OCI-LY1 (cell line): Measurements from ENCODE around the gene TDRD10.

Experiments used
- H2AFZ ChIP-seq: fragments of 200-600 bp; sonication (generic), shearing (Covaris generic); 2 replicates; pipeline ENCODE4 v1.6.0; 2014; ENCODE audit warnings: antibody characterized with exemption, mild to moderate bottlenecking, low read length
- H3F3A ChIP-seq: fragments of 200-600 bp; sonication (generic), shearing (Covaris generic); 2 replicates; pipeline ENCODE4 v1.6.0; 2014; ENCODE audit warnings: mild to moderate bottlenecking, antibody characterized with exemption, low read length, moderate library complexity; ENCODE audit not compliant: insufficient read depth
- H3K27ac ChIP-seq: fragments of 200-600 bp; sonication (generic); 2 replicates; pipeline ENCODE4 v1.5.1; 2014; ENCODE audit warnings: low read length, mixed run types, mild to moderate bottlenecking, low read depth; ENCODE audit not compliant: poor library complexity, severe bottlenecking
- H3K27me3 ChIP-seq: fragments of 200-600 bp; sonication (generic); 2 replicates; pipeline ENCODE4 v1.6.0; 2014; ENCODE audit warnings: antibody characterized with exemption, mild to moderate bottlenecking, low read length, moderate library complexity; ENCODE audit not compliant: insufficient read depth
- H3K36me3 ChIP-seq: fragments of 200-600 bp; sonication (generic); 2 replicates; pipeline ENCODE4 v1.6.1; 2014; ENCODE audit warnings: mild to moderate bottlenecking, antibody characterized with exemption, low read length, moderate library complexity, mixed read lengths; ENCODE audit not compliant: insufficient read depth
- H3K4me1 ChIP-seq: fragments of 200-600 bp; sonication (generic); 2 replicates; pipeline ENCODE4 v1.5.1; 2014; ENCODE audit warnings: mild to moderate bottlenecking, low read length, moderate library complexity; ENCODE audit not compliant: insufficient read depth, severe bottlenecking
- H3K4me2 ChIP-seq: fragments of 200-600 bp; sonication (generic), shearing (Covaris generic); 2 replicates; pipeline ENCODE4 v1.6.1; 2014; ENCODE audit warnings: low read length
- H3K4me3 ChIP-seq: fragments of 200-600 bp; sonication (generic); 2 replicates; pipeline ENCODE4 v1.5.1; 2014; ENCODE audit warnings: low read length, low read depth, mild to moderate bottlenecking, mixed read lengths; ENCODE audit not compliant: poor library complexity, severe bottlenecking
- H3K79me2 ChIP-seq: fragments of 200-600 bp; shearing (Covaris generic); 2 replicates; pipeline ENCODE4 v1.6.1; 2016; ENCODE audit warnings: mixed run types, low read length, mixed read lengths; ENCODE audit not compliant: insufficient read depth
- H3K9ac ChIP-seq: fragments of 200-600 bp; sonication (generic), shearing (Covaris generic); 2 replicates; pipeline ENCODE4 v1.6.1; 2014; ENCODE audit warnings: mild to moderate bottlenecking, low read length, mixed read lengths
- H3K9me2 ChIP-seq: fragments of 200-600 bp; sonication (generic), shearing (Covaris generic); 2 replicates; pipeline ENCODE4 v1.6.1; 2014; ENCODE audit warnings: low read depth, mild to moderate bottlenecking, low read length, mixed read lengths
- H3K9me3 ChIP-seq: fragments of 200-600 bp; shearing (Covaris generic); 2 replicates; pipeline ENCODE4 v1.6.1; 2014; ENCODE audit warnings: low read length, mixed read lengths
- H4K20me1 ChIP-seq: fragments of 200-600 bp; sonication (generic), shearing (Covaris generic); 2 replicates; pipeline ENCODE4 v1.6.0; 2016; ENCODE audit warnings: mild to moderate bottlenecking, low read length; ENCODE audit not compliant: insufficient read depth
- EZH2 ChIP-seq: fragments of 200-600 bp; sonication (generic), shearing (Covaris generic); IDR thresholded peaks from 2 replicates; pipeline ENCODE4 v1.8.0; 2017; ENCODE audit warnings: borderline replicate concordance, mixed run types, mild to moderate bottlenecking, antibody characterized with exemption, low read length, moderate library complexity, mixed read lengths
- TF ChIP-seq, protein P1 (sequence below): fragments of 200-600 bp; sonication (generic), shearing (Covaris generic); IDR thresholded peaks from 2 replicates; pipeline ENCODE4 v1.5.1; 2017; ENCODE audit warnings: mild to moderate bottlenecking, antibody characterized with exemption, low read length, moderate library complexity, mixed read lengths

The TDRD10 gene

DNA sequence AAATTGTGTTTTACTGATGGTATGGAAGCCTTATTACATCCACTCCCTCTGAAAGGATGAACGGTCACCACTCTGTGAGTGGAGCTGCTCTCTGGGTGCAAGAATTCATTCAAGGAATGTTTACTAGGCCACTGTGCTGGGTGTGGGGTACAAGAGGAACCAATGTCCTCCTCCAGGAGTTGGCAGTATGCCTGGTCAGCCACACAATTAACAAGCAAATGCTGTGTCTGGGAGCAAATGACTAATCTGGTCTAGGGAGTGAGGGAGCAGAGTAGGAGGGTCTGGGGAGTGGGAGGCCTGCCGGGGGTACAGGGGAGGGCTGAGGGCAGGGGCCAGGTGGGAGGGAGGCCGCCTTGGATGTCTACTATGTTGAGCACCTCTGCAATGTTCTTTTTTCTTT is 27.2 kb upstream of the TDRD10 start:
- no peak overlapping the region for H3K4me3 ChIP-seq
- H3K27me3 ChIP-seq, result no peaks in the 10 kb centered on the region; the same call in 1 of the 2 replicates
- no peak overlapping the region for H3K4me2 ChIP-seq
- H3F3A ChIP-seq, result no peaks in the 10 kb centered on the region
- no peaks in the 10 kb centered on the region for H3K9me3 ChIP-seq
- TF ChIP-seq, protein P1, sequence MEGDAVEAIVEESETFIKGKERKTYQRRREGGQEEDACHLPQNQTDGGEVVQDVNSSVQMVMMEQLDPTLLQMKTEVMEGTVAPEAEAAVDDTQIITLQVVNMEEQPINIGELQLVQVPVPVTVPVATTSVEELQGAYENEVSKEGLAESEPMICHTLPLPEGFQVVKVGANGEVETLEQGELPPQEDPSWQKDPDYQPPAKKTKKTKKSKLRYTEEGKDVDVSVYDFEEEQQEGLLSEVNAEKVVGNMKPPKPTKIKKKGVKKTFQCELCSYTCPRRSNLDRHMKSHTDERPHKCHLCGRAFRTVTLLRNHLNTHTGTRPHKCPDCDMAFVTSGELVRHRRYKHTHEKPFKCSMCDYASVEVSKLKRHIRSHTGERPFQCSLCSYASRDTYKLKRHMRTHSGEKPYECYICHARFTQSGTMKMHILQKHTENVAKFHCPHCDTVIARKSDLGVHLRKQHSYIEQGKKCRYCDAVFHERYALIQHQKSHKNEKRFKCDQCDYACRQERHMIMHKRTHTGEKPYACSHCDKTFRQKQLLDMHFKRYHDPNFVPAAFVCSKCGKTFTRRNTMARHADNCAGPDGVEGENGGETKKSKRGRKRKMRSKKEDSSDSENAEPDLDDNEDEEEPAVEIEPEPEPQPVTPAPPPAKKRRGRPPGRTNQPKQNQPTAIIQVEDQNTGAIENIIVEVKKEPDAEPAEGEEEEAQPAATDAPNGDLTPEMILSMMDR, result no peak
- TF ChIP-seq EZH2, result no peak
- no peaks in the 10 kb centered on the region for H3K4me1 ChIP-seq
- H2AFZ ChIP-seq, result no peak overlapping the region
- H3K79me2 ChIP-seq, result no peaks in the 10 kb centered on the region
- no peaks in the 10 kb centered on the region for H4K20me1 ChIP-seq
- no peaks in the 10 kb centered on the region for H3K36me3 ChIP-seq
- no peaks in the 10 kb centered on the region for H3K9me2 ChIP-seq
- no peak overlapping the region for H3K9ac ChIP-seq
- no peak overlapping the region for H3K27ac ChIP-seq

DNA sequence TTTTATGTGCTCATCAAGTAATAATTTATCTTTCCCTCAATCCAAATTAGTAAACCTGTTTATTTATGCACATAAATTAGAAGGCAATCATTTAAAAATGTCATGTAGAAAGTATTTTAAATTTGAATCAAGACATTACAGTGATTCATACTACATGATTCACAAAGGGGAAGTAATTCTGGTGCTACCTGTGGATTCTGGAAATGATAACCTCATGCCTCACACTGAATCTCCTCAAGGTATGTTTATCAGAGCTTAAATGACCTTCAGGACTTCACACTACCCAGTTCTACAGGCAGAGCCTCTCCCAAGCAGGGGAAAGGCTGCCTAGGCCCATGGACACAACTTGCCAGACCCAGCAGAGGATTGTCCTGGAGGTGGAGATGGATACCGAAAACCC is 25.2 kb upstream of the TDRD10 start:
- Histone ChIP-seq H3K36me3 (no peaks in the 10 kb centered on the region), H3F3A (no peaks in the 10 kb centered on the region), H3K79me2 (no peaks in the 10 kb centered on the region), H3K4me1 (no peaks in the 10 kb centered on the region), H3K9ac (no peak overlapping the region), H2AFZ (no peak overlapping the region), H3K27ac (no peak overlapping the region), H3K4me2 (no peak overlapping the region), H3K27me3 (no peaks in the 10 kb centered on the region; the same call in 1 of the 2 replicates), H4K20me1 (no peaks in the 10 kb centered on the region), H3K9me2 (no peaks in the 10 kb centered on the region), H3K4me3 (no peak overlapping the region), H3K9me3 (no peaks in the 10 kb centered on the region)
- TF ChIP-seq, protein P1, result no peak
- no peak for TF ChIP-seq EZH2

DNA sequence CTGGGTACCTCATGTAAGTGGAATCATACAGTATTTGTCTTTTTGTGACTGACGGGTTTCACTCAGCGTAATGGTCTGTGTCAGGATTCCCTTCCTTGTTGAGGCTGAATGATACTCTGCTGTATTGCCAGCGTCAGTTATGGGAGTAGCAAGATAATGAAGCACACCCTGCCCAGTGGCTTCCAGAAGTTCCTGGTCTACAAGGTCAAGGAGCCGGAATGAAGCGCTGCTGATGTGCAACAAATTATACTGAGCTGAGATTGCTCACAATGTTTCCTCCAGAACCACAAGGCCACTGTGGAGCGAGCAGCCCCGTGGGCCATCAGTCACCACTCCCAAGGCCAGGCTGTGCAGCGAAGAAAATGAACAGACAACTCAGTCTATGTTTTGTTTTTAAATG is 24.0 kb upstream of the TDRD10 start:
- H4K20me1 ChIP-seq, result no peaks in the 10 kb centered on the region
- TF ChIP-seq, protein P1, result no peak
- TF ChIP-seq EZH2, result no peak
- H3K9me2 ChIP-seq, result no peaks in the 10 kb centered on the region
- H3K4me1 ChIP-seq, result no peaks in the 10 kb centered on the region
- no peak overlapping the region for H3K27ac ChIP-seq
- no peaks in the 10 kb centered on the region for H3K9me3 ChIP-seq
- H3K79me2 ChIP-seq, result no peaks in the 10 kb centered on the region
- no peaks in the 10 kb centered on the region for H3K27me3 ChIP-seq
- H3F3A ChIP-seq, result no peaks in the 10 kb centered on the region
- H3K4me2 ChIP-seq, result no peak overlapping the region
- H3K36me3 ChIP-seq, result no peaks in the 10 kb centered on the region
- no peak overlapping the region for H3K4me3 ChIP-seq
- no peak overlapping the region for H3K9ac ChIP-seq
- no peak overlapping the region for H2AFZ ChIP-seq
